K562 treated with DMSO at 1 percent for 24 hours (cell line): ENCODE data around the gene AARS1. TPM values are rescaled to one million over a fixed set of nuclear protein-coding genes. Genes with fewer than 3 reads are reported as not detected.

Experiments used
- total RNA-seq: library from RNA; unstranded; fragments of 300-600 nt; gene quantifications from 2 replicates; pipeline ENCODE4 v1.2.3, GENCODE V29; 2022; ENCODE audit warnings: low read depth; ENCODE audit not compliant: insufficient read depth

AARS1 gene
- total RNA-seq, result 284 and 307 TPM in 2 replicates

GRCh38 chr16:70289229-70290094 is at the start of gene AARS1:
Gene AARS1 (minus strand): TSS chr16:70289506. CDS start chr16:70282763, 6,743 bp downstream.

GRCh38 chr16:70298988-70299938 is 10.0 kb upstream of the AARS1 start, which contains the start of gene DDX19B:
Gene DDX19B (plus strand): TSS chr16:70299186. CDS start chr16:70299298, 112 bp downstream.

DNA sequence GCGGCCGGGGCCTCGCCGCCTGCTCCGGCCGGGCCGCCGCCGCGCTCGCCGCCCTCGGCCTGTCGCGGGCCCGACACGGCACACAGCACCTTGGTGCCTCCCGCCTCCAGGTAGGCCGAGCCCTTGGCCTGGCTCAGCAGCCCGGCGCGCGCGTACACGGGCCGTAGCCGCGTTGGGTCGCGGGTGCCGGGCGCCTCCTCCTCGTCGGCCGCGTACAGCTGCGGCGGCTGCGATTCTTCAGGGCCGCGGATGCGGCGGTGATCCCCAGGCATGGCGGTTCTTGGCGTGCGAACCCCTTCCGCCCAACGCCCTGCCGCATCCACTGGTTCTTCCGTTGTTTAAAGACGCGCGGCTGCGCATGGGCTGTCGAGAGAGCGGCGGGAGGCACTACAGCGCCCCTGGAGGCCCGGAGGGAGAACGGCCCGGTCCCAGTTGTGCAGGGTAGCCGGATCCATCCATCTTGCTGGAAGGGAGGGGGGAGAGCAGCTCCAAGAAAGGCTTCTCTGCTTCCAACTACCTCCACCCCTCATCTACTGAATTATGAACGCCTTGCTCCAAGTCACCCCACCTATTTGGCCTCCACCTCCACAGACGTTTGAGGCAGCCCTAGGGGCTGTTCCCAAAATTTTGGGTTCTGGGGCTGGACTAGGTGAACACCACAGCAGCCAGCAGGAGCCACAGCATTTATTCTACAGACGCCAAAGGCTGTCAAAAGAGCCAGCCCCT is 37.5 kb downstream of the AARS1 start, which contains the start of gene EXOSC6:
Gene EXOSC6 (minus strand): TSS at position 312 of the 726 bp plus-strand sequence. CDS start 40 bp downstream, at position 272.

Other genes starting within 250 kb of the AARS1 start
- 19.9 and 22.2 TPM in 2 replicates for gene PDPR, start 175.2 kb downstream of the AARS1 start, total RNA-seq
- 0.51 and 0.63 TPM in 2 replicates for gene CLEC18C, start 115.7 kb downstream of the AARS1 start, total RNA-seq
- 22.0 and 24.3 TPM in 2 replicates for gene EXOSC6, start 37.6 kb downstream of the AARS1 start, total RNA-seq
- 18.0 and 19.6 TPM in 2 replicates for gene DDX19B, start 9.7 kb upstream of the AARS1 start, total RNA-seq
- gene DDX19A, start 57.4 kb upstream of the AARS1 start, total RNA-seq, result 30.9 and 31.2 TPM in 2 replicates
- gene ST3GAL2, start 149.6 kb upstream of the AARS1 start, total RNA-seq, result 91.3 and 105 TPM in 2 replicates
- 9.2 and 11.9 TPM in 2 replicates for gene FCSK, start 165.1 kb upstream of the AARS1 start, total RNA-seq
- 76.7 and 83.6 TPM in 2 replicates for gene COG4, start 234.0 kb upstream of the AARS1 start, total RNA-seq
- gene SF3B3, start 234.3 kb upstream of the AARS1 start, total RNA-seq, result 53.3 and 60.2 TPM in 2 replicates